OCI-LY3 (cell line): ENCODE data around the gene LIF.

Source experiments
- EZH2phosphoT487 ChIP-seq: fragments of 200-600 bp; shearing (Covaris generic); IDR thresholded peaks from 2 replicates; pipeline ENCODE4 v1.6.1; 2018; ENCODE audit warnings: antibody characterized with exemption, mixed run types, low read depth
- TF ChIP-seq, protein P1 (sequence below): fragments of 200-600, 300-600 bp; sonication (generic); IDR thresholded peaks from 2 replicates; pipeline ENCODE4 v1.5.1; 2014; ENCODE audit warnings: antibody characterized with exemption, low read length, low read depth

DNA sequence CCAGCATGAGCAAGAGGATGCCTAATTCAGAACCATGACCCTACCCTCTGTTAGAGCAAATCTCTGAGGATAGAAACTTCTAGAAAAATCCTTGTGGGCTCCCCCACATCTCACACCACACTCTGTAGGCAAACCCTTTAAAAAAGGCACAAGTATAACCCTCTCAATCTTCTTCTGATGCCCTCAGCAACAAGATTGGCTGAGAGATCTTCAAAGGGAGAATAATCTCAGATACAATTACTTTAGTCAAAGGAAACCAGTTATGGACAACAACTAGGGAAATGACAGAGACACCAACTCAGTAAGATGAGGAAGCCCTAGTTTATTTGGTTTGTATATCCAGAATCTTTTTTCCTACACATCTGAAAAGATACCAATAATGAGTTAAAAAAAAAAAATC, 49.2 kb downstream of the LIF start:
- TF ChIP-seq, protein P1, sequence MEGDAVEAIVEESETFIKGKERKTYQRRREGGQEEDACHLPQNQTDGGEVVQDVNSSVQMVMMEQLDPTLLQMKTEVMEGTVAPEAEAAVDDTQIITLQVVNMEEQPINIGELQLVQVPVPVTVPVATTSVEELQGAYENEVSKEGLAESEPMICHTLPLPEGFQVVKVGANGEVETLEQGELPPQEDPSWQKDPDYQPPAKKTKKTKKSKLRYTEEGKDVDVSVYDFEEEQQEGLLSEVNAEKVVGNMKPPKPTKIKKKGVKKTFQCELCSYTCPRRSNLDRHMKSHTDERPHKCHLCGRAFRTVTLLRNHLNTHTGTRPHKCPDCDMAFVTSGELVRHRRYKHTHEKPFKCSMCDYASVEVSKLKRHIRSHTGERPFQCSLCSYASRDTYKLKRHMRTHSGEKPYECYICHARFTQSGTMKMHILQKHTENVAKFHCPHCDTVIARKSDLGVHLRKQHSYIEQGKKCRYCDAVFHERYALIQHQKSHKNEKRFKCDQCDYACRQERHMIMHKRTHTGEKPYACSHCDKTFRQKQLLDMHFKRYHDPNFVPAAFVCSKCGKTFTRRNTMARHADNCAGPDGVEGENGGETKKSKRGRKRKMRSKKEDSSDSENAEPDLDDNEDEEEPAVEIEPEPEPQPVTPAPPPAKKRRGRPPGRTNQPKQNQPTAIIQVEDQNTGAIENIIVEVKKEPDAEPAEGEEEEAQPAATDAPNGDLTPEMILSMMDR, result no peak
- no peak for TF ChIP-seq EZH2phosphoT487
